Stimulated activated CD8-positive, alpha-beta memory T cell treated with anti-CD3 and anti-CD28 coated beads, Interleukin-7, amount 100 ng/mL, for 24 hours (primary cell): Measurements from ENCODE around the gene FSHR.

Source experiments
- DNase-seq: peaks from one replicate; pipeline ENCODE4 v3.0.0-alpha.2; 2020; ENCODE audit warnings: low read depth

FSHR gene, protein sequence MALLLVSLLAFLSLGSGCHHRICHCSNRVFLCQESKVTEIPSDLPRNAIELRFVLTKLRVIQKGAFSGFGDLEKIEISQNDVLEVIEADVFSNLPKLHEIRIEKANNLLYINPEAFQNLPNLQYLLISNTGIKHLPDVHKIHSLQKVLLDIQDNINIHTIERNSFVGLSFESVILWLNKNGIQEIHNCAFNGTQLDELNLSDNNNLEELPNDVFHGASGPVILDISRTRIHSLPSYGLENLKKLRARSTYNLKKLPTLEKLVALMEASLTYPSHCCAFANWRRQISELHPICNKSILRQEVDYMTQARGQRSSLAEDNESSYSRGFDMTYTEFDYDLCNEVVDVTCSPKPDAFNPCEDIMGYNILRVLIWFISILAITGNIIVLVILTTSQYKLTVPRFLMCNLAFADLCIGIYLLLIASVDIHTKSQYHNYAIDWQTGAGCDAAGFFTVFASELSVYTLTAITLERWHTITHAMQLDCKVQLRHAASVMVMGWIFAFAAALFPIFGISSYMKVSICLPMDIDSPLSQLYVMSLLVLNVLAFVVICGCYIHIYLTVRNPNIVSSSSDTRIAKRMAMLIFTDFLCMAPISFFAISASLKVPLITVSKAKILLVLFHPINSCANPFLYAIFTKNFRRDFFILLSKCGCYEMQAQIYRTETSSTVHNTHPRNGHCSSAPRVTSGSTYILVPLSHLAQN

DNA sequence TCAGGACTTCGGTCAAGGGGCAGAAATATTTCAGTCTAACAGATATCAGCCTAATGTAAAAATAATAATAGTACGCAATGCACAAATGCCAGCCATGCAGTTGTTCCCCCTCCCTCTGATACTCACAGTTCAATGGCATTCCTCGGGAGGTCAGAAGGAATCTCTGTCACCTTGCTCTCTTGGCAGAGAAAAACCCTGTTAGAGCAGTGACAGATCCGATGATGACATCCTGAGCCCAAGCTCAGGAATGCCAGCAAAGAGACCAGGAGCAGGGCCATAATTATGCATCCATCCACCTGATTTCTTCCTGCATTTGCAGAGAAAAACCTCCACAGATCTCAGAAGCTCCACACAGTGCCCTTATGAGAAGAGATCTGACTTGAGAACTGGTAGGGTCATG is at the start of gene FSHR:
TSS of gene FSHR (minus strand) at position 376 of the 400 bp plus-strand sequence. CDS start at position 278, 98 bp downstream.
- DNase-seq: no peak

DNA sequence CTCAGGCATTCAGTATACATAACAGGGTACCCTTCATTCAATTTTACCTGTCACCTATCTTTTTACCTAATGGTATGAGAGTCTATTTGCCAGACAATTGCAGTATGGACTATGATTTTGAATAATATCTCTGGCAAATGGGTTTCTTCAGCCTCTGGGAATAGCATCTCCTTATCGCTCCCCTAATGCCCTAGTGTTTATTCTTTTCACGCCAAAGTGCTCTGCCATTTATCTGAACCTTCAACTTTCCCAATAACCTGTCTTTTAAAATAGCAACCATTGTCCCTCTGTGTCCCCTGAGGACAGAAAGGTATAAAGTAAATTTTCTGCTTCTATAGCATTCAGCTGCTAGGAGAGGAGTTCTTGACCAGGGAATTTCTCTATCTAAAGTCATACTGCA is 45.0 kb upstream of the FSHR start:
- no peak for DNase-seq

DNA sequence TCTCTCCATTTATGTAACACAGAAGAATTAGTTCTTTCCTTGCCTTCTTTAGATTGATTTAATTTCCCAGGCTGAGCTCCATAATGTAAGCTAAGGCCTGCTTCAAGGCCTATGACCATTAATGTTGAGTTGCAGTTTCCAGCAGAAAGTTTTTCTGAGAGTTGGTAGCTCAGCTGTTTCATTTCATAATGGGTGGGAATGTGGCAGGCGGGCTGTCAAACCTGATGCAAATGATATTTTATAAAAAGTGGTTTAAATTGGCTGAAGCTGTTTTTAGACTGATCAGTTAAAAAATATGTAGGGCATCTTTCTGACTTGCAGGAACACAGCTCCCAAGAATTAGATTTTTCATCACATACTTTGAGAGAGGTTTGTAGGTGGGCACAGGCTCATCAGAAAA is 40.4 kb upstream of the FSHR start:
- DNase-seq: no peak

DNA sequence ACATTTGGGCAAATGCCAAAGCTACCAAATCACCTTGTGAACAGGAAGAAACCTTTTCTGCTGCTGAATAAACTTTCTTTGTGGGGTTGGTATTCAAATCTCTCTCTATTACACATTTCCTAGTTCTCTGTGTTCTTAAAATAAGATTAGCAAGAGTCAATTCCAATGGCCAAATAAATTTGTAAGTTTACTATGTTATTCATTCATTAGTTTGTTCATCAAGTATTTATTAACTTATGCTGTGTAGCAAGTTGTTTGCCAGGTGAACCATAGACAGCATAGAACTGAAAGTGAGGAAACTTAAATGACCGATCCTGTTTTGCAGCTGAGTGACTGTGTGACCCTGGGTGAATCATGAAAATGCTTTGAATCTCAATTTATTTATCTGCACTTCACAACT is 37.7 kb upstream of the FSHR start:
- DNase-seq: no peak

- DNase-seq: no peak
Observed at GRCh38 chr2:49189512-49190225, 35.4 kb upstream of the FSHR start.

GRCh38 chr2:49186050-49186648 is 31.8 kb upstream of the FSHR start:
- DNase-seq: no peak

GRCh38 chr2:49178656-49179055 is 24.3 kb upstream of the FSHR start:
- DNase-seq: no peak

GRCh38 chr2:49177194-49177593 is 22.9 kb upstream of the FSHR start:
- no peak for DNase-seq

DNA sequence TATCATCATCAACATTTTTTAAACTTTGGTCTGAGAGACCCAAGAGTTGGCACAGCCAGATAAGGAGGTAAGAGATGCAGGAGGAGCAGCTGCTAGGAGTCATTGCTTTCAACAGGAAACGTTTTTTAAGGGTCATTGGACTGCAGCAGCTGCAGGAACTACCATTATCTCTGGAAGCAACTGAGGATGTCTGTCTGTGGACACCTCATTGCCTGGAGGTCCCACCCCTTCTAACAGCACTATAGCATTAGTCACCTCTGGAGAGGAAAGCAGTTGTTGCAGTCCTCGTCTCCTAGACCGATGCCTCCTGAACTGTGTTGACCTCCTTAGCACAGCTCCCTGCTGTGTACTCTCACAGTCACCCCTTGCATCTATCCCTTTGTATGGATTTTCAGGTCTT is 21.5 kb upstream of the FSHR start:
- DNase-seq: no peak

DNA sequence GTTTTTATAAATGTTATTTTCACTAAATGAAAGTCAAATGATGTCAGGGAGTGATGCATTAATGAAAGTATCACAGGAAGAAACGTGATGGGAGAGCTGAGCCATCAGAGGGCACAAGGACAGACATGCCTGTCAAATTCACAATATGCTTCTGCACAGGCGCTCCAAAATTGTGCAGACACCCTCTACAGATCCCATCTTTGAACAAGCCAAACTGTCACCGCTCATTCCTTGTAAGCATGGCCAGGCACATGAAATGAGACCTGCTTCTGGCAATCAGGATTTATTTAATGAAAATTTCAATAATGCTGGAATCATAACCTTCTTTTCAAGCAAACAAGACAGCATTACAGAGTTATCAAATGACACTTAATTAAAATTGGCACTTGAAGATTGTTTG is 20.4 kb upstream of the FSHR start:
- no peak for DNase-seq

GRCh38 chr2:49167131-49167530 is 12.8 kb upstream of the FSHR start:
- DNase-seq: no peak

DNA sequence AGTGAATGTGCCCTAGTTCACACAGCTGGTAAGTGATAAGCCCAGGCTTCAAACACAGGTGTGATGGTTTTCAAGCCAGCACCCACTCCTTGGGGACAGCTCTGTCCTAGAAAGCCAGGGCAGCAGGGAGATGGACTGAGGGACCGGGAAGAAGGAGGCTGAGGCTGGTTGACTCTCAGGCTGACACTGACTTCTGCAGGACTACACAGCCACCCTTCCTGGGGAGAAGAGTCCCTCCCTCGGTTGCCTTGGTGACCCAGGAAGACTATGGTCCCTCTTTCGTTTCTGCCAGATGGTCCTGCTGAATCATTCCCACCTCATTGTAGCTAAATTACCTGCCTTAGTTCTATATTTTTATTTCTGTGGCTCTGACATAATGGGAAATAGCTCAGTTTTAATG is 11.3 kb upstream of the FSHR start:
- DNase-seq: no peak

GRCh38 chr2:49164729-49165128 is 10.4 kb upstream of the FSHR start:
- DNase-seq: no peak

- DNase-seq: no peak
Observed at GRCh38 chr2:49162151-49162550, 7.8 kb upstream of the FSHR start.

DNA sequence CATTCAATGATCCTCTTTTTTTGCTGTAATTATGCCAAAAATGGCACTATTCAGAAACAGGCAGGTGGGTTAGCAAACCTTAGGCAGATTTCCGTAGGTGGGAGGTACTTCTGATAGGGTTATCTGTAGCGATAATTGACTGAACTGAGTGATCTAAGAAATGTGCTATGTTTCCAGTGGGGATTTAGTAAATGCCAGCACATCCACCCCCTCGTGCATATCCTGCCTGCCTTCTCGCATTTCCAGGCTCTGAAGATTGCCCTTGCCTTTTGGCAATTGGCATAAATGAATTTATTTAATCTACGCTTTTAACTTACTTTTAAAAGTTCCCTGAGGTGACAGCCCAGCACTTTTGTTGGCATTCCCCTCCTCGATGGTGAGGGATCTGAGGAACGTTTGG is 576 bp upstream of the FSHR start:
- no peak for DNase-seq

GRCh38 chr2:49153252-49153651 is 1.1 kb downstream of the FSHR start:
- DNase-seq: no peak

DNA sequence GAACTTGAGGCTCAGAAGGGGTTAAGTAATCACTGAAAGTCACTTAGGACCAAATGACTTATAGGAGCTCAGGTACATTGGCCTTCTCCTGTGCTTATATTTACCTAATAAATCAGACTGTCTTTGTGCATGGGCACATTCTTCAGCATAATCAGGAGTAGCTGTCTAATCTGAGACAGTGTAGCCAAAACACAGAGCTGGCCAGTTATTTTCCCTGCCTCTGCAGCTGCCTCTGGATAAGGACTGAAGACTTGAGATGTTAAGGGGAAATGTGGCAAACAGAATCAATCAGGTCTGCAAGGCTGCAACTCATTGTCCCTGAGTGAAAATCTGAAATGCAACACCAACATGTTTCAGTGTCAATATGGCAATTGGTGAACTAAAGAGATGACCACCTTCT is 1.5 kb downstream of the FSHR start:
- no peak for DNase-seq

- no peak for DNase-seq
Observed at GRCh38 chr2:49146401-49146800, 7.9 kb downstream of the FSHR start.

DNA sequence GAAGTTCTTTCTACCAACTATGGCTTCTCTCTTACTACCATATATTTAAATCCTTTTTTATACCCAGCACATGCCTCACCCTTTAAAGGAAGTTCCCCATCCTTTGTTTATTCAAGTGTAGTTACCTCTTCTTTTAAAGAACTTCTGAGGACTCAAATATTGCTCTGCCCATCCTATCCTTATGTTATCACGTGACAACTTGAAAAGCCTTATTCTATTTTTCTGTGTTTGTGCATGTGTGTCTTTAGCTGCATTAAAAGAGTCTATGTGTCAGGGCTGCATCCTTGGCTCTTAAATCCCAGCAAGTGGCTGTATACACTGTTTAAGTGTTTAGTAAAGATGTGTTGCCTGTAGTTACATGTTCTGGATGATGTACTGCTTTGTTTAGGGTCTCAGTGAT is 22.5 kb downstream of the FSHR start:
- DNase-seq: no peak

- DNase-seq: no peak
Observed at GRCh38 chr2:49129034-49129433, 25.3 kb downstream of the FSHR start.

- DNase-seq: no peak
Observed at GRCh38 chr2:49123600-49123999, 30.7 kb downstream of the FSHR start.

DNA sequence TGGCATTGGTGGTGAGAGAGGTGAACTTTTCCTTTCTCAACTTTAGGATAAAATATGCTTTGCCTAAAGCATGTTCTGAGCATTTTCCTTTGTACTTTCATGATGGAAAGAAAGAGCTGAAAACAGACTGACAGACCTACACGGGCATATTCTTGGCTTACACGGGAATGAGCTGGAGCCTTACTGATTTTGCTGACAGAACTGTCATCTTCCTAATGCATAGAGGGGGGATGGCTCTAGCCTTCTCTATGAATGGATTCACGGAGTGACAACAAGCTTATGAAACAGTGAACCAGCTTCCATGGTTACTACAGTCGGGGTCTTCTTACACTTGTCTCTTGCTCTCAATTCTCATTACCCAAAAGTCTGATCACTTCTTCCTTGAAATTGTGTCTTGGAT is 32.2 kb downstream of the FSHR start:
- no peak for DNase-seq

- DNase-seq: no peak
Observed at GRCh38 chr2:49113046-49113445, 41.3 kb downstream of the FSHR start.
